DMS79 treated with DMSO at 0.1 percent for 48 hours (cell line): ENCODE data around the gene SSBP3.

Experiments
- DNase-seq: peaks from one replicate; lab custom pipeline; 2025; lab: John Stamatoyannopoulos, UW

The SSBP3 gene

GRCh38 chr1:54329312-54330003 is 76.7 kb downstream of the SSBP3 start:
- DNase-seq = no peak

GRCh38 chr1:54328066-54328636 is 78.0 kb downstream of the SSBP3 start:
- DNase-seq = no peak

- no peak for DNase-seq
Measured at GRCh38 chr1:54327386-54328065, 78.7 kb downstream of the SSBP3 start.

- no peak for DNase-seq
Measured at GRCh38 chr1:54326543-54327385, 79.4 kb downstream of the SSBP3 start.

GRCh38 chr1:54325703-54326461 is 80.3 kb downstream of the SSBP3 start:
- DNase-seq = no peak

- no peak for DNase-seq
Measured at GRCh38 chr1:54325284-54325683, 80.9 kb downstream of the SSBP3 start.

GRCh38 chr1:54324251-54325140 is 81.7 kb downstream of the SSBP3 start:
- no peak for DNase-seq

GRCh38 chr1:54323921-54324250 is 82.3 kb downstream of the SSBP3 start:
- no peak for DNase-seq

- no peak for DNase-seq
Measured at GRCh38 chr1:54323324-54323739, 82.9 kb downstream of the SSBP3 start.

- no peak for DNase-seq
Measured at GRCh38 chr1:54318246-54318814, 87.9 kb downstream of the SSBP3 start.

- DNase-seq = no peak
Measured at GRCh38 chr1:54317084-54317483, 89.1 kb downstream of the SSBP3 start.

- no peak for DNase-seq
Measured at GRCh38 chr1:54315099-54315498, 91.1 kb downstream of the SSBP3 start.

- DNase-seq = no peak
Measured at GRCh38 chr1:54314696-54315095, 91.5 kb downstream of the SSBP3 start.

- DNase-seq = no peak
Measured at GRCh38 chr1:54312796-54313316, 93.3 kb downstream of the SSBP3 start.

- no peak for DNase-seq
Measured at GRCh38 chr1:54311506-54311905, 94.7 kb downstream of the SSBP3 start.

- no peak for DNase-seq
Measured at GRCh38 chr1:54310439-54311328, 95.5 kb downstream of the SSBP3 start.

GRCh38 chr1:54309631-54310366 is 96.4 kb downstream of the SSBP3 start:
- peak; percentile 82 for DNase-seq

GRCh38 chr1:54307305-54307704 is 98.9 kb downstream of the SSBP3 start:
- DNase-seq = no peak
